K562 (cell line): ENCODE data around the gene FBXO17. TPM values are rescaled to one million over a fixed set of nuclear protein-coding genes. Genes with fewer than 3 reads are reported as not detected.

Experiments
- ATAC-seq: fragments of 200-7000 bp; cut with Tn5 transposase; 3 replicates; pipeline ENCODE4 v1.9.1; 2020; ENCODE audit warnings: moderate library complexity
- BruUV-seq: library from RNA; stranded (reverse); fragments of 400-500 nt; replicated peaks from 2 replicates; lab custom pipeline; 2021; lab: Mats Ljungman, UMichigan
- CTCF ChIA-PET: fragments of 300-600 bp; formaldehyde crosslinking; extraction: SDS; loops from one replicate; lab custom pipeline; 2021; ENCODE audit warnings: low intra/inter-chr PET ratio; lab: Yijun Ruan, JAX
- POLR2A ChIA-PET: fragments of 300-600, 350-650 bp; sonication (Branson Sonifier 250); formaldehyde crosslinking; extraction: SDS; loops from one replicate; lab custom pipeline; 2021; ENCODE audit warnings: antibody characterized with exemption, inconsistent platforms; lab: Yijun Ruan, JAX
- DNase-seq, 4 experiments: peaks; one replicate each; pipeline versions ENCODE4 v3.0.0 to v3.0.0-alpha.2; 2011 to 2018; ENCODE audit warnings: low spot score in 3 of 4, mixed read lengths in 3 of 4; ENCODE audit errors: extremely low read depth in 1 of 4
- FAIRE-seq: peaks from 2 replicates; lab custom pipeline; 2011; peaks lifted over from hg19 to GRCh38; lab: Jason Lieb, UNC
- H2AFZ ChIP-seq: 2 replicates; pipeline ENCODE4 v1.6.0; 2011; ENCODE audit warnings: low read depth, low read length, control low read depth, inconsistent platforms
- H3K27ac ChIP-seq: fragments of 200-600 bp; 3 replicates; pipeline ENCODE4 v1.8.0; 2011; ENCODE audit warnings: low read depth, mild to moderate bottlenecking, control low read depth, inconsistent platforms, low read length, moderate library complexity, mixed read lengths; ENCODE audit errors: extremely low read depth
- H3K27me3 ChIP-seq, 2 experiments: fragments of 300-600 bp in 1 of 2; 2 replicates in 1 of 2; 3 replicates in 1 of 2; pipeline versions ENCODE4 v1.6.0 to v1.8.0; 2011; ENCODE audit warnings: inconsistent platforms in 2 of 2, low read length in 2 of 2, mild to moderate bottlenecking in 1 of 2, mixed read lengths in 1 of 2, moderate library complexity in 1 of 2; ENCODE audit not compliant: control insufficient read depth in 2 of 2, insufficient read depth in 2 of 2
- H3K36me3 ChIP-seq: fragments of 300-600 bp; 3 replicates; pipeline ENCODE4 v1.8.0; 2011; ENCODE audit warnings: mild to moderate bottlenecking, low read length, inconsistent platforms; ENCODE audit not compliant: control insufficient read depth, insufficient read depth
- H3K4me1 ChIP-seq, 2 experiments: fragments of 200-600 bp in 1 of 2; replicated peaks in 1 of 2; 2 replicates in 1 of 2; 3 replicates in 1 of 2; pipeline versions ENCODE4 v1.5.1 to v1.8.0; 2011; ENCODE audit warnings: inconsistent platforms in 2 of 2, low read length in 2 of 2, mild to moderate bottlenecking in 1 of 2, mixed read lengths in 1 of 2, moderate library complexity in 1 of 2; ENCODE audit not compliant: control insufficient read depth in 2 of 2, insufficient read depth in 2 of 2
- H3K4me2 ChIP-seq: 2 replicates; pipeline ENCODE4 v1.6.1; 2011; ENCODE audit warnings: low read length, control low read depth, inconsistent platforms, mixed read lengths; ENCODE audit not compliant: insufficient read depth
- H3K4me3 ChIP-seq: fragments of 200-600 bp; sonication (generic), shearing (Covaris generic); 2 replicates; pipeline ENCODE4 v1.5.1; 2016; ENCODE audit warnings: control low read depth, inconsistent platforms
- H3K79me2 ChIP-seq: fragments of 200-600 bp; 3 replicates; pipeline ENCODE4 v1.8.0; 2011; ENCODE audit warnings: low read length, inconsistent platforms; ENCODE audit not compliant: control insufficient read depth, insufficient read depth
- H3K9ac ChIP-seq, 2 experiments: 2 replicates each; pipeline versions ENCODE4 v1.6.0 to v1.6.1; 2011; ENCODE audit warnings: low read depth in 2 of 2, low read length in 2 of 2, control low read depth in 1 of 2, inconsistent platforms in 1 of 2, mild to moderate bottlenecking in 1 of 2, mixed read lengths in 1 of 2; ENCODE audit not compliant: insufficient read depth in 1 of 2
- H3K9me1 ChIP-seq: one replicate; pipeline ENCODE4 v1.6.0; 2011; ENCODE audit warnings: inconsistent platforms, mild to moderate bottlenecking, low read length, moderate library complexity; ENCODE audit not compliant: control insufficient read depth, insufficient read depth
- H3K9me3 ChIP-seq: replicated peaks from 2 replicates; pipeline ENCODE4 v1.5.1; 2011; ENCODE audit warnings: low read depth, low read length, inconsistent platforms; ENCODE audit not compliant: control insufficient read depth, insufficient read depth
- H4K20me1 ChIP-seq: replicated peaks from 2 replicates; pipeline ENCODE4 v1.6.1; 2011; ENCODE audit warnings: low read length, inconsistent platforms, mixed read lengths; ENCODE audit not compliant: control insufficient read depth, insufficient read depth
- ASH1L ChIP-seq: fragments of 450-650 bp; IDR thresholded peaks from 2 replicates; pipeline ENCODE4 v1.6.1; 2018; ENCODE audit warnings: borderline replicate concordance, mild to moderate bottlenecking, low read depth; ENCODE audit not compliant: partially characterized antibody
- CHD4 ChIP-seq: fragments of 200-600 bp; sonication (generic); IDR thresholded peaks from 3 replicates; pipeline ENCODE4 v1.6.1; 2012; ENCODE audit warnings: low read depth, mild to moderate bottlenecking, mixed read lengths, low read length, inconsistent platforms; ENCODE audit not compliant: insufficient read depth, insufficient replicate concordance, poor library complexity, severe bottlenecking
- EHMT2 ChIP-seq: fragments of 450-650 bp; IDR thresholded peaks from 2 replicates; pipeline ENCODE4 v1.6.1; 2018; ENCODE audit warnings: antibody characterized with exemption
- FOS ChIP-seq: IDR thresholded peaks from 3 replicates; pipeline ENCODE4 v1.6.1; 2011; ENCODE audit not compliant: insufficient read length; ENCODE audit errors: extremely low read depth
- FUS ChIP-seq: fragments of 200-400 bp; formaldehyde crosslinking; optimal IDR thresholded peaks from 2 replicates; pipeline ENCODE3; 2017; ENCODE audit warnings: low read depth, low read length
- NCOA6 ChIP-seq: fragments of 450-650 bp; IDR thresholded peaks from 2 replicates; pipeline ENCODE4 v1.6.1; 2017; ENCODE audit warnings: mild to moderate bottlenecking
- NFE2L1 ChIP-seq: fragments of 450-650 bp; IDR thresholded peaks from 2 replicates; pipeline ENCODE4 v1.6.1; 2016; ENCODE audit warnings: missing genetic modification characterization, low read depth, mild to moderate bottlenecking, missing compliant biosample characterization, moderate library complexity, borderline replicate concordance
- POLR2G ChIP-seq: fragments of 200-400 bp; formaldehyde crosslinking; IDR thresholded peaks from 2 replicates; pipeline ENCODE4 v1.6.1; 2017; ENCODE audit warnings: low read depth, mild to moderate bottlenecking, antibody characterized with exemption, low read length, moderate library complexity
- RBM34 ChIP-seq: fragments of 200-400 bp; formaldehyde crosslinking; IDR thresholded peaks from 2 replicates; pipeline ENCODE4 v1.6.1; 2018; ENCODE audit warnings: low read length, borderline replicate concordance; ENCODE audit not compliant: insufficient read depth
- SPI1 ChIP-seq: IDR thresholded peaks from 2 replicates; pipeline ENCODE4 v1.6.1; 2011; ENCODE audit warnings: low read depth, low read length, control low read depth, borderline replicate concordance
- ZNF431 ChIP-seq: sonication (generic); formaldehyde crosslinking; IDR thresholded peaks from 2 replicates; pipeline ENCODE4 v1.8.0; 2022; ENCODE audit warnings: mild to moderate bottlenecking, missing genetic modification reagents
- WGBS: fragments of 100-300 bp; shearing (Covaris generic); methylation state at CpG from one replicate; pipeline ENCODE4 v1.1.6; 2016; ENCODE audit warnings: low coverage, mixed read lengths; ENCODE audit not compliant: insufficient coverage; ENCODE audit errors: missing lambda C conversion rate; 5-methylcytosine and 5-hydroxymethylcytosine counted together
- in situ Hi-C: fragments of 300-500 bp; cut with MboI; formaldehyde crosslinking; loops from 4 replicates; pipeline ENCODE4 v1.15.0; 2018; ENCODE audit warnings: inconsistent platforms, mixed read lengths
- intact Hi-C: fragments of 100-400 bp; cut with micrococcal nuclease; formaldehyde crosslinking; loops from 2 replicates; pipeline ENCODE4 v1.14.2; 2022
- polyA plus RNA-seq, 8 experiments: library from polyadenylated mRNA; depleted of rRNA in 4 of 8; stranded (reverse) in 5 of 8; unstranded in 3 of 8; fragments of >200 nt; fragmentation: Nextera tagmentation in 2 of 8; fragmentation: Illumina TruSeq in 1 of 8; extraction: Ambion mirVana in 2 of 8; extraction: Trizol in 1 of 8; gene quantifications; 2 replicates each; pipeline versions ENCODE4 v1.2.1 to v1.2.3, GENCODE V29; 2011 to 2014; ENCODE audit warnings: inconsistent platforms in 1 of 8, missing spikeins in 1 of 8
- total RNA-seq, 7 experiments: library from RNA; depleted of rRNA in 6 of 7; stranded (reverse); fragments of >200 nt in 6 of 7; fragmentation: Illumina TruSeq in 2 of 7; extraction: Trizol in 2 of 7; gene quantifications; 2 replicates each; pipeline versions ENCODE4 v1.2.1 to v1.2.3, GENCODE V29; 2011 to 2021; ENCODE audit warnings: low replicate concordance in 1 of 7
- TF ChIP-seq, protein P1 (sequence below): fragments of 250-450 bp; sonication (Bioruptor Pico); IDR thresholded peaks from 2 replicates; pipeline ENCODE4 v1.8.0; 2022; ENCODE audit warnings: inconsistent platforms, mild to moderate bottlenecking, moderate library complexity, borderline replicate concordance
- TF ChIP-seq, protein P2 (sequence below), 2 experiments: IDR thresholded peaks in 1 of 2; conservative IDR thresholded peaks in 1 of 2; 2 replicates each; pipeline ENCODE4 v1.6.1; 2016; ENCODE audit warnings: low read depth in 2 of 2, mild to moderate bottlenecking in 1 of 2, missing compliant biosample characterization in 1 of 2, missing genetic modification characterization in 1 of 2, moderate library complexity in 1 of 2
- TF ChIP-seq, protein P3 (sequence below): sonication (generic); formaldehyde crosslinking; IDR thresholded peaks from 2 replicates; pipeline ENCODE4 v1.8.0; 2022; ENCODE audit warnings: missing genetic modification reagents, mild to moderate bottlenecking, borderline replicate concordance

FBXO17 gene
- total and polyA plus RNA-seq, 9 of the 15 experiments (the other 6 are each of a cell fraction or from before 2014, with no cell fraction given), result 4.1 to 27.1 (median 19.0) TPM

DNA sequence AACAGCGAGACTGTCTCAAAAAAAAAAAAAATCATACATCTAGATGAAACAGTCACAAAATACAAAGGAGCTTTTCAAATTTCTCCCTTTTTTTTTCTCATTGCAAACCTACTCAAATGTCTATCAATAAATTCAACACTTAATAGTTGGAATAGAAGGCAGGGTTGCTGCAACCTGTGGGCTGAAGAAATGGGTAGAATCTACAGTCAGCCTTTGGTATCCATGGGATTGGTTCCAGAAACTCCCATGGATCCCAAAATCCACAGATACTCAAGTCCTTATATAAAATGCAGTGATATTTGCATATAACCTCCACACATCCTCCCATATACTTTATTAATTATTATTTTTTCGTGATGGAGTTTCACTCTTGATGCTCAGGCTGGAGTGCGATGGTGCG lies 42.1 kb upstream of the FBXO17 start:
- no peak for DNase-seq
- H3K4me2 ChIP-seq, result no peak overlapping the region
- H3K79me2 ChIP-seq, result no peaks in the 10 kb centered on the region
- no peak for FAIRE-seq
- POLR2A ChIA-PET, result no interaction called here
- ATAC-seq, result no peak
- H4K20me1 ChIP-seq, result no peaks in the 10 kb centered on the region
- intact Hi-C loops, result no loop called here
- no peaks in the 10 kb centered on the region for H3K9me3 ChIP-seq
- BruUV-seq, result no TSS peak
- no peaks in the 10 kb centered on the region for H3K4me1 ChIP-seq
- 26% methylated on average over 4 of the region's 4 CpGs for WGBS
- in situ Hi-C loops, result no loop called here
- TF ChIP-seq NFE2L1 (tag), result no peak
- no peak for TF ChIP-seq RBM34
- TF ChIP-seq FUS, result no peak
- no peak for TF ChIP-seq FOS
- TF ChIP-seq EHMT2, result no peak
- TF ChIP-seq ASH1L, result no peak
- TF ChIP-seq, protein P1, sequence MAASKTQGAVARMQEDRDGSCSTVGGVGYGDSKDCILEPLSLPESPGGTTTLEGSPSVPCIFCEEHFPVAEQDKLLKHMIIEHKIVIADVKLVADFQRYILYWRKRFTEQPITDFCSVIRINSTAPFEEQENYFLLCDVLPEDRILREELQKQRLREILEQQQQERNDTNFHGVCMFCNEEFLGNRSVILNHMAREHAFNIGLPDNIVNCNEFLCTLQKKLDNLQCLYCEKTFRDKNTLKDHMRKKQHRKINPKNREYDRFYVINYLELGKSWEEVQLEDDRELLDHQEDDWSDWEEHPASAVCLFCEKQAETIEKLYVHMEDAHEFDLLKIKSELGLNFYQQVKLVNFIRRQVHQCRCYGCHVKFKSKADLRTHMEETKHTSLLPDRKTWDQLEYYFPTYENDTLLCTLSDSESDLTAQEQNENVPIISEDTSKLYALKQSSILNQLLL (CRISPR knock-in tag), result no peak
- no peak for TF ChIP-seq POLR2G
- TF ChIP-seq, protein P2, sequence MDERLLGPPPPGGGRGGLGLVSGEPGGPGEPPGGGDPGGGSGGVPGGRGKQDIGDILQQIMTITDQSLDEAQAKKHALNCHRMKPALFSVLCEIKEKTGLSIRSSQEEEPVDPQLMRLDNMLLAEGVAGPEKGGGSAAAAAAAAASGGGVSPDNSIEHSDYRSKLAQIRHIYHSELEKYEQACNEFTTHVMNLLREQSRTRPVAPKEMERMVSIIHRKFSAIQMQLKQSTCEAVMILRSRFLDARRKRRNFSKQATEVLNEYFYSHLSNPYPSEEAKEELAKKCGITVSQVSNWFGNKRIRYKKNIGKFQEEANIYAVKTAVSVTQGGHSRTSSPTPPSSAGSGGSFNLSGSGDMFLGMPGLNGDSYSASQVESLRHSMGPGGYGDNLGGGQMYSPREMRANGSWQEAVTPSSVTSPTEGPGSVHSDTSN (CRISPR knock-in tag; IDR thresholded peaks at IDR 0.05; ENCODE audit: low read depth), result no peak
- TF ChIP-seq, protein P2 (tag; conservative IDR thresholded peaks at IDR 0.05; ENCODE audit: low read depth), result no peak
- TF ChIP-seq CHD4, result no peak
- TF ChIP-seq SPI1, result no peak
- no peak for TF ChIP-seq NCOA6
- TF ChIP-seq ZNF431 (CRISPR knock-in tag), result no peak
- TF ChIP-seq, protein P3, sequence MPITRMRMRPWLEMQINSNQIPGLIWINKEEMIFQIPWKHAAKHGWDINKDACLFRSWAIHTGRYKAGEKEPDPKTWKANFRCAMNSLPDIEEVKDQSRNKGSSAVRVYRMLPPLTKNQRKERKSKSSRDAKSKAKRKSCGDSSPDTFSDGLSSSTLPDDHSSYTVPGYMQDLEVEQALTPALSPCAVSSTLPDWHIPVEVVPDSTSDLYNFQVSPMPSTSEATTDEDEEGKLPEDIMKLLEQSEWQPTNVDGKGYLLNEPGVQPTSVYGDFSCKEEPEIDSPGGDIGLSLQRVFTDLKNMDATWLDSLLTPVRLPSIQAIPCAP, result no peak
- TF ChIP-seq, all 486 proteins: peak for 0
- CTCF ChIA-PET, result no interaction called here
- no peak overlapping the region for H3K27ac ChIP-seq
- no peak overlapping the region for H2AFZ ChIP-seq
- H3K27me3 ChIP-seq, result peaks cover 4 to 33% of the 10 kb centered on the region in 2 experiments; a peak in 4 of 5 replicates
- H3K9me1 ChIP-seq, result no peaks in the 10 kb centered on the region
- H3K36me3 ChIP-seq, result no peaks in the 10 kb centered on the region
- H3K9ac ChIP-seq, result no peak overlapping the region
- H3K4me3 ChIP-seq, result no peak overlapping the region
